GM18502 (cell line): ENCODE measurements around the gene PTPRCAP.
"Not testable (repeated sequence)": the region's sequence is repeated elsewhere in the genome, so short reads cannot be mapped to it uniquely, and the experiment has no call there.

ENCODE experiments used
- ATAC-seq: cut with Tn5 transposase; IDR thresholded peaks from one replicate; pipeline ENCODE4 v1.9.1; 2021; ENCODE audit warnings: mild to moderate bottlenecking; ENCODE audit not compliant: unreplicated experiment, poor library complexity

The PTPRCAP gene

DNA sequence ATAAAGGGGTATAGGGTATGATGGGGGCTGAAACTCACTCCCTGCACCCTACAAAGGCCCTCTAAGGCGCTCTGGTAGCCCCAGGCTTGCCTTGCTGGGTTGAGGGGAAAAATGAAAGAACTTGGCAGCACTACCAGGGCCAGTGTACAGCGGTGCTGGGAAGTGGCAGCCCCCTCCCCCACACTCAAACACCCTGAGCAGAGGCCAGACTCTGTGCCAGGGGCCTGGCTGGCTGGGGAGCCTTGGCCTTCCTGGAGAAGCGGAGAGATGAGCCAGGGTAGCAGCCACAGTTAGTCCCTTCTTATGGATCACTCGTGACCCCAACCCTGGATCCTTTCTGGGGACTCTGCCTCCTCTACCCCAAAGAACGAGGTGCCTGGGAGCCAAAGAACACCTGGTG is 28.9 kb upstream of the PTPRCAP start:
- no peak for ATAC-seq

GRCh38 chr11:67465530-67465929 is 28.0 kb upstream of the PTPRCAP start:
- ATAC-seq: not testable (repeated sequence)

DNA sequence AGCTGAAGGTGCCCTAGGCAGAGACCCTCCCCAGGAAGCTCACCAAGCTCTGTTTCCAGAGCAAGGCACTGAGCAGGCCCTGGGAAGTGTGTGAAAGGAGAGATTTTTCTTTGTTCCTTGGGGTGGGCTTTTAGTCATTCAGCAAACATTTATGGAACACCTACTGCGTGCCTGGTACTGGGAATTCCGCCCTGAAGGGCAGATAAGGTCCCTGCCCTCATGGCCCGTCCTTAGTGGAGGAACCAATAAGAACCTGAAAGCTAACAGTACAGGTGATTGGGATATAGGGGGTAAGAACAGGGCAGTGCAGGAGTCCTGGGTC is 27.7 kb upstream of the PTPRCAP start:
- ATAC-seq: no peak

GRCh38 chr11:67464411-67465188 is 27.1 kb upstream of the PTPRCAP start:
- peak; percentile 62 for ATAC-seq

DNA sequence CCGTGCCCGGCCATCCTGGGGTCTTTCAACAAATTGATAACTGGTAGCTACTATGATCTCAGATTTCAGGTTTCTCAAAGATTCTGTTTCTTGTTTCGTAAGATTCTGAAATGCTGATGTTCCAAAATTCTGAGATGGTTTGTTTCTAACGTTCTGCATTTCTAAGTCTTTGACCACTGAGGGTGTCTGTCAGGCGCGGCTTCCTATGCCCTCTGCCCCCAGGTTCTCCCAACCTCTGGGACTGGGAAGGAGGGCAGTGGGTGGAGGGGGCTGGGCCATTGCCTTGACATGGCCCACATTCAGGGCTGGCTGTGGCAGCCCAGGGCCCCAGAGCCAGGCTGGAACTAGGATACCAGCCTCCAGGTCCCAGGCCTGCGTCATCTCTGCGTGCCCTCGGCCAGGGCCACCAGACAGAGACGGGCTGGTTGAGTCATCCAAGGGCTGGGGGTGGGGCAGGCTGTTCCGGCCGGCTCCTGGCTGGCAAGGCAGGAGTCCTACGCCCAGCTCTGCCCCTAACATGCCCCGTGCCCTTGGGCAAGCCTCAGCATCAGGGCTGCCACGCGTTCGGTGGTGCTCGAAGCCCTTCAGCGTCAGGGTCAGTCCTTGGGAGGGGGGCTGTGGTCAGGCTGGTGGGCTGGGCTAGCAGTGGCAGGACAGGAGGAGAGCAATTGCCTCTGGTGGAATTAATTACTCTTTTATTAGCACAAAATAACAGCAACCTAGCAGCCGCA is 26.4 kb upstream of the PTPRCAP start:
- no peak for ATAC-seq

GRCh38 chr11:67463186-67463585 is 25.7 kb upstream of the PTPRCAP start:
- no peak for ATAC-seq

DNA sequence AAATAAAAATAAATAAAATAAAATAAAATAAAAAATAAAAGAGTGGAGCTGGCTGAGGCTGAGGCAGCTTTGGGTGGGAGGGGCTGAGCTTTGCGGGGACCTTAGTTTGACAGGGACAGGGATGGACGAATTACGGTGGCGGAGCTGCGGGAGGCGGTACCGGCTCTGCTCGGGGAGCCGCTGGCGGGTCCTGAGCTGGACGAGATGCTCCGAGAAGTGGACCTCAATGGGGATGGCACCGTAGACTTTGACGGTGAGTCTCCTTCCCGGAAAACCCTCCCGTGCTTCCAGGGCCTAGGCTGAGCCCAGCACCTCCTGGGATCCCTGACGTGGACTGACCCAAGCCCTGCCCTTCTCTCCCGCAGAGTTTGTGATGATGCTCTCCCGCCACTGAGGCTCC is 20.8 kb upstream of the PTPRCAP start:
- no peak for ATAC-seq

DNA sequence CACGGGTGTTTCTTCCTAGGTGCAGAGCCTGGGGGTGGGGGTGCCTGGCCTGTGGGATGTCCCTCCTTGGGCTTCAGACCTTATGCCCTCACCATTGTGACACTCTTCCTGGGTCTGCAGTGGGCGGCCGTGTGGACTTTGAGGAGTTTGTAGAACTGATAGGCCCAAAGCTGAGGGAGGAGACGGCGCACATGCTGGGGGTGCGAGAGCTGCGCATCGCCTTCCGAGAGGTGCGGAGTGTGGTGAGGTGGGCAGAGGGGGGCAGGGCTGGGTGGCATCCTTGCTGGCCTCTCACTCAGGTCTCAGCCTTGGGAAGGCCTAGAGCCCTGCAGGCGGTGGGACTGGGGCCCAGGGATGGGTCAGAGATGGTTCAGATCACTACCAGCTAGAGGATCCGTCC is 20.0 kb upstream of the PTPRCAP start:
- ATAC-seq: no peak

DNA sequence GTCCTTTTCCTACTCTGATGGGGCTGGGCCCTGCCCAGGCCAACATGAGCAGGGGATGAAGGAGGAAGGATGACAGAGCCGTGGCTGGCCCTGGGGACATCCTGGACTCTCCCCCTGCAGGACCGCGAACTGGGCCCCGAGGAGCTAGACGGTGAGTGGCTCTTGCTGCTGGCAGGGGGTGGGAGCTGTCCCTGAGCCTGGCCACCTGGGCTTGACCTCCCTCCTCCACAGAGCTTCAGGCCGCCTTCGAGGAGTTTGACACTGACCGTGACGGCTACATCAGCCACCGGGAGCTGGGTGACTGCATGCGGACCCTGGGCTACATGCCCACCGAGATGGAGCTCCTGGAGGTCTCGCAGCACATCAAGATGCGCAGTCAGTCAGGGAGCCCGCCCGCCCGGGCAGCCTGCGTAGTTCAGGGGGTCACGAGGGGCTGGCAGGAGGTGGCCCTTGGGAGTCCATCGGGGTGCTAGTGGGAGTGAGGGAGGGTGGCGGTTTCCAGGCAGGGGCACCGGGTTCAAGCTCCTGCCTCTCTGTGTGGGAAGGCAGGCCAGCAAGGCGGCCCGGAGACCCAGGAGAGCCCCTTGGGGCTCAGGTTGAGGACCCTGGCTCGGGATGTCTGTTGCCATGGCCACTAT is 18.7 kb upstream of the PTPRCAP start:
- no peak for ATAC-seq

- ATAC-seq: no peak
These were observed 17.6 kb upstream of the PTPRCAP start, which contains the start of gene CABP4 for GRCh38 chr11:67455054-67455453. Gene CABP4 (plus strand): TSS chr11:67455354. CDS start chr11:67455424, 70 bp downstream.

- no peak for ATAC-seq
These were observed 16.6 kb upstream of the PTPRCAP start for GRCh38 chr11:67453816-67454732.

DNA sequence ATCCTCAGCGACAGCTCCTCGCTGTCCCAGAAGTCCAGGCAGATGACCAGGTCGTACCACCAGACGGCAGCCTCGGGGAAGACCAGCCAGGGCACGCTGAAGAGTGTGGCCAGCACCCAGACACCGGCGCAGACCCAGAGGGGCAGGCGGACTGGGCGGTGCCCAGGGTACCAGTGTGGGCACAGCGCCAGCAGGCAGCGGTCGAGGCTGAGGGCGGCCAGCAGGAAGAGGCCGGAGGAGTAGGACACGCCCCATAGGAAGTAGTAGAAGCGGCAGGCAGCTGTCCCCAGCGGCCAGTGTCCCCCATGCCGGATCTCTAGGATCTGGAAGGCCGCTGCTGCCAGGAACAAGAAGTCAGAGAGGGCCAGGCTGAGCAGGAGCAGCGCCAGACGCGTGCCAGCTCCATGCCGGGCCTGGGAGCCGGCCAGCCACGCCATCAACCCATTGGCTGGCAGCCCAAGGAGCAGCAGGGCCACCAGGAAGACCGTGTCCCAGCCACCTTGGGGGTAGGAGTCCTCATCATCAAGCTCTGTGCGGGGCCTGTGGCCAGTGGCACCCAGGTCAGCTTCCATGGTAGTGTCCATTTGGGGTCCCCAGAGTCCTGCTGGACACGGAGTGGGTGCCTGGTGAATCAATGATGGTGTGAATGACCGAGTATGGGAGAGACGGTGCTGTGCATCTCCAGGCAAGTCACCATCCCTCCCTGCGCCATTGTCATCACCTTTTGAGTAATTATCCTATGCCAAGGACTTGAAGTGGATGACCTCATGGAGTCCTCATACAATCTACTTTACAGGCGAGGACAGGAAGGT is 14.9 kb upstream of the PTPRCAP start, which contains the start of gene GPR152:
GPR152 (minus strand) TSS at position 589 of the 812 bp plus-strand sequence; CDS start at position 584, 5 bp downstream.
- no peak for ATAC-seq

DNA sequence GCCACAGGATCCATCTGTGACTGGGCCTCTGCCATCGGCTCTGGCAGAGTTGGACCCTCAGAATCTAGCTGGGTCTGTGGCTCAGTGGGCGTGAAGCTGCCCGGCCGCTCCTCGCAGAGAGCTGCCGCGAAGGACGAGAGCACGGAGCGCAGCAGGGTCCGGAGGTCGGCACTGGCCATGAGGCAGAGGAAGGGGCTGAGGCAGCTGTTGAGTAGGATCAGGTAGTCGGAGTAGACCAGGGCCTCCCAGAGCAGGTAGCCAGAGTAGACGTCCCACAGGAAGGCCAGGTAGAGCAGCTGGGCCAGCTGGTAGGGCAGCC is 14.1 kb upstream of the PTPRCAP start:
- ATAC-seq: no peak

DNA sequence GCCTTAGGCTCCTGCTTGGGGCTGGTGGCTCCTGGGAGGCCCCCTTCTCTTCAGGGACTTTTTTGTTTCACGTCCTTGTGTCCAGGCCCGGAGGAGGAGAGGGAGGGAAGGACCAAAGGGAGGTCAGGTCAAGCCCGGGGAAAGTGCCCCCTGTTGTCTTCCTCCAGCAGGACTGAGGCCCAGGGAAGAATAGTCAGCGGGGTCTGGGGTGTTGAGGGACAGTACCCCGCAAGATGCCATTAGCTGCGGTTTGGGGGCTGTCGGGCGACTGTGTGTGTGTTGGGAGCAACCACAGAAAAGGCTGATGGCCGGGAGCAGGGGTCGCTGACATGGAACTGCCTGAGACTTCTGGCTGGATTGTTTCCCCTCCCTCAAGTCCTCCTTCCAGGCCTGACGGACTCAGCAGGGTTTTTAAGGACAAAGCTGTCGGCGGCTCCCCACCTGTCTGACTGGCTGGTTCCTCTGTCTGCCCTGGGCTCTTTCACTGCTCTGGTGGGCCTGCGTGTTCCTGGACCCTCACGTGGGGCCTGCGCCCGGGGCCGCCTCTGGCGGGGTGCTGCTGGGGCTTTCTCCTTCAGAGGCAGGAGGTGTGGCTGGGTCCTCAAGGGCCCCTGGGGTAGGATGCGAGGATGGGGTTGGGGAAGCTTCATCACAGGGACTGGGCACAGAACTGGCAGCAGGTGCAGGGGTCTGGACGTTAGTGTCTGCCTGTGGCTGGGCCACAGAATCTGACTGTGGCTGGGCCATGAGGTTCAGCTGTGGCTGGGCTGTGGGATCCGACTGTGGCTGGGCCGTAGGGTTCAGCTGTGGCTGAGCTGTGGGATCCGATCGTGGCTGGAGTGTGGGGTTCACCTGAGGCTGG is 13.5 kb upstream of the PTPRCAP start:
- ATAC-seq: no peak

DNA sequence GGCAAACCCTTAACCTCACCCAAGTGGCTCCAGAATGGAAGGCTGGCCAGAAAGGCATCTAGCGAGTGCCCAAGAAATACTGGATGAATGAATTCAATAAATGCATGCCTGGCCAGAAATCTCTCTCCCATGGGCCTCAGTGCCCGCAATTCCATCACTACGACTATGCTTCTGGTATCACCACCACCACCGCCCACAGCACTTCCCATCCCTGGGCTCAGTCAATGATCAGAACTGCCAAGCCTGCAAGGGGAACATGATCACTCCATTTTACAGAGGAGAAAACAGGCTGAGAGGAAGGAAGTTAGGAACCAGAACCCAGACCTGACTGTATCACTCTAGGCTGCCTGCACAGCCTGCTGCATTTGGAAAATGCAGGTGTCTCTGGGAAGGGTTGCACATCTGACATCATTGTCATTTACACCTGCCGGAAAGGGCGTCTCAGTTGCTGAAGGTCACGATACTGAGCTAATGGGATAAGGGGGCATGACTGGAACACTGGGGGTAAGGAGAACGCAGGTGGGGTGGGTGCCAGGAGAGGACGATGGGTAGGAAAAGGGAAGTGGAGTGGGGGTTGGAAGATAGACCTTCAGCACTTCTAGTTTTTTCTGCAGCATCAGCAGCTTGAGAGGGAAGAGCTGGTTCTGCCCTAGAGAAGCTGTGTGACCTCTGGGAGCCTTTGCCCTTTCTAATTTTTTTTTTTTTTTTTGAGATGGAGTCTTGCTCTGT is 11.8 kb upstream of the PTPRCAP start:
- no peak for ATAC-seq

DNA sequence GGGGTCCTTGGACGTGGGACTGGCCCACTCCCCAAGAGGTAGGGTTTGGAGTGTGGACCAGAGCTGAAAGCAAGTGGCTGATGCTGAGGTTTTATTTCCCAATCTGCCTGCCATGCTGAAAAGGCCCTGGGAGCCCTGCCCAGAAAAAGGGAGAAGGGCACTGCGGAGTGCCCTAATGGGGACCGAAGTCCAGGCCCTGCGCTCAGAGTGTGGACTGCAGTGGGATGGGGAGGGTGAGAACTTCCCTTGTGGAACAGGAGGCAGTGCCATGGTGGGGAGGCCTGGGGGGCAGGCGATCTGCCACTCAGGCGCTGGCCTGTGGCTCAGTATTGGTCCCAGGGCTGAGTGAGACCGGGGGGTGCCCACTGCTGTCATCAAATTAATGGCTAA is 10.7 kb upstream of the PTPRCAP start:
- no peak for ATAC-seq

DNA sequence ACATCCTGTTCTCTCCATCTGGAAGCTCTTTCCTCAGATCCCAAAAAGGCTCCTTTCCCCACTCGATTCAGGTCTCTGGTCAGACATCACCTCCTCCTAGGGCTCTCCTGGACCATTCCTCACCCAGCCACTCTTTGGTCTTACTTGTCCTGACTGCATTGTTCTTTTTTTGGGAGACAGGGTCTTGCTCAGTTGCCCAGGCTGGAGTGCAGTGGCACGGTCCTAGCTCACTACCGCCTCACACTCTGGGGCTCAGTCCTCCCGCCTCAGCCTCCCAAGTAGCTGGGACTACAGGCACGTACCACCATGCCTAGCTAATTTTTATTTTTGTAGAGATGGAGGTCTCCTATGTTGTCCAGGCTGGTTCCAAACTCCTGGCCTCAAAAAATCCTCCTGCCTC is 8.0 kb upstream of the PTPRCAP start:
- no peak for ATAC-seq
